ENCODE data around the gene UTP11. TPM values are rescaled to one million over a fixed set of nuclear protein-coding genes. Genes with fewer than 3 reads are reported as not detected.
A peak's percentile ranks its signal among the peaks of the same experiment; 100 is the strongest.

UTP11 gene
- total RNA-seq, 1 experiment from 2014 or later: 48.1 TPM

DNA sequence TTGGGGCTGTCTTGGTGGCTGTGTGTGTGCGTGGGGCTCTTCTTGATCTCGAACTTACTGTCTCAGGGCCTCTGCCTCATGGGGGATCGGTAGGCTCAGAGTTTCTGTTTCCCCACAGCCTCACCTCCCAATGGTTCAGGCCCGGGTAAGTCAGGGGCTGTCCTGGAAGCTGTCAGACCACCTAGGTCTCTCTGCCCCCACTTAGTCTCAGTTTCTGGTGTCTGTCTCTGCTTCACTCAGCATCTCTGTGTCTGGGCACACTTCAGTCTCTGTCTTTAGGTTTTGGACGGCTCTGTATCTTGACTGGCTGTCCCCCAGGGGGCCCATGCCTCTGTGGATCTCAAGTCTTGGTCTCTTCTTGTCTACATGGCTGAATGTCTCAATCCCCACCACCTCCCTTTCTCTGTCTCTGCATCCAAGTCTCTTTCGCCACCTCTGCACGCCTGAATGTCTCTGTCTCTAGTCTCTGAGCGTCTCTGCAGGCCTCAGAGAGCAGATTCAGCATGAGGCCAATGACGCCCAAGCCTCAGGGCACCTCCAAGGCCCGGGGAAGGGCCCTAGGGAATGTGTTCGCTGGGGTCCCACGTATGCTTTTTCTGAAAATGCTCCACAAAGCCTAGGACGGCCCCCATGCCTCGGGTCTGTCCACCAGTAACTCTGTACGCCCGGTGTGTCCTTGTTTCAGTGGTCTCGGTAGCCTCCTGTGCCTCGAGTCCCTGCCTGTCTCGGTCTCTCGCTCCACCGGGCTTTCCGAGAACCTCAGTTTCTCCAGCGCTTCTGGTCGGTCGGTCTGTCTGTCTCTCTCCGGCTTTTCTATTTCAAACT, 8.0 kb upstream of the UTP11 start:
- BruUV-seq (replicated peaks): TSS peak; percentile 79
- H2AFZ ChIP-seq (ENCODE audit: low read length): peak overlapping the region; percentile 88
- no peaks in the 10 kb centered on the region for H3K36me3 ChIP-seq (ENCODE audit: low read depth, low read length)
- DNase-seq (no peak), ATAC-seq (peak; percentile 3)
- H3K4me1 ChIP-seq (ENCODE audit: insufficient read depth, low read length): peaks cover 28% of the 10 kb centered on the region
- peak overlapping the region; percentile 54 for H3K9ac ChIP-seq (ENCODE audit: low read length)
- no peaks in the 10 kb centered on the region for H4K20me1 ChIP-seq (ENCODE audit: low read length)
- intact Hi-C loops (cut with micrococcal nuclease): loop anchor here (1.0 kb wide), 1 partner anchor 14 kb away; the partner anchor contains the start of gene SF3A3
- H3K9me3 ChIP-seq (ENCODE audit: low read length): no peaks in the 10 kb centered on the region
- peak overlapping the region; percentile 75 for H3K4me3 ChIP-seq (ENCODE audit: low read length)
- POLR2A ChIA-PET (ENCODE audit: unreplicated experiment): no interaction called here
- CTCF ChIA-PET: no interaction called here
- TF ChIP-seq, protein P1, sequence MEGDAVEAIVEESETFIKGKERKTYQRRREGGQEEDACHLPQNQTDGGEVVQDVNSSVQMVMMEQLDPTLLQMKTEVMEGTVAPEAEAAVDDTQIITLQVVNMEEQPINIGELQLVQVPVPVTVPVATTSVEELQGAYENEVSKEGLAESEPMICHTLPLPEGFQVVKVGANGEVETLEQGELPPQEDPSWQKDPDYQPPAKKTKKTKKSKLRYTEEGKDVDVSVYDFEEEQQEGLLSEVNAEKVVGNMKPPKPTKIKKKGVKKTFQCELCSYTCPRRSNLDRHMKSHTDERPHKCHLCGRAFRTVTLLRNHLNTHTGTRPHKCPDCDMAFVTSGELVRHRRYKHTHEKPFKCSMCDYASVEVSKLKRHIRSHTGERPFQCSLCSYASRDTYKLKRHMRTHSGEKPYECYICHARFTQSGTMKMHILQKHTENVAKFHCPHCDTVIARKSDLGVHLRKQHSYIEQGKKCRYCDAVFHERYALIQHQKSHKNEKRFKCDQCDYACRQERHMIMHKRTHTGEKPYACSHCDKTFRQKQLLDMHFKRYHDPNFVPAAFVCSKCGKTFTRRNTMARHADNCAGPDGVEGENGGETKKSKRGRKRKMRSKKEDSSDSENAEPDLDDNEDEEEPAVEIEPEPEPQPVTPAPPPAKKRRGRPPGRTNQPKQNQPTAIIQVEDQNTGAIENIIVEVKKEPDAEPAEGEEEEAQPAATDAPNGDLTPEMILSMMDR (conservative IDR thresholded peaks at IDR 0.05; ENCODE audit: low read depth, low read length): no peak
- TF ChIP-seq EZH2 (IDR thresholded peaks at IDR 0.05; ENCODE audit: low read length, unreplicated experiment) (no peak), EZH2phosphoT487 (IDR thresholded peaks at IDR 0.05; ENCODE audit: borderline replicate concordance, low read length) (no peak)
- peak overlapping the region; percentile 98 for H3K4me2 ChIP-seq (ENCODE audit: low read length)
- no peak overlapping the region for H3K27ac ChIP-seq (ENCODE audit: low read length)
- no peaks in the 10 kb centered on the region for H3K9me2 ChIP-seq (replicated peaks; ENCODE audit: low read length)
- peaks cover 15% of the 10 kb centered on the region; the same call in 1 of the 2 replicates for H3K79me2 ChIP-seq (ENCODE audit: low read length)
- H3F3A ChIP-seq (ENCODE audit: low read length, unreplicated experiment): no peaks in the 10 kb centered on the region
- H3K27me3 ChIP-seq (ENCODE audit: low read length): no peaks in the 10 kb centered on the region

DNA sequence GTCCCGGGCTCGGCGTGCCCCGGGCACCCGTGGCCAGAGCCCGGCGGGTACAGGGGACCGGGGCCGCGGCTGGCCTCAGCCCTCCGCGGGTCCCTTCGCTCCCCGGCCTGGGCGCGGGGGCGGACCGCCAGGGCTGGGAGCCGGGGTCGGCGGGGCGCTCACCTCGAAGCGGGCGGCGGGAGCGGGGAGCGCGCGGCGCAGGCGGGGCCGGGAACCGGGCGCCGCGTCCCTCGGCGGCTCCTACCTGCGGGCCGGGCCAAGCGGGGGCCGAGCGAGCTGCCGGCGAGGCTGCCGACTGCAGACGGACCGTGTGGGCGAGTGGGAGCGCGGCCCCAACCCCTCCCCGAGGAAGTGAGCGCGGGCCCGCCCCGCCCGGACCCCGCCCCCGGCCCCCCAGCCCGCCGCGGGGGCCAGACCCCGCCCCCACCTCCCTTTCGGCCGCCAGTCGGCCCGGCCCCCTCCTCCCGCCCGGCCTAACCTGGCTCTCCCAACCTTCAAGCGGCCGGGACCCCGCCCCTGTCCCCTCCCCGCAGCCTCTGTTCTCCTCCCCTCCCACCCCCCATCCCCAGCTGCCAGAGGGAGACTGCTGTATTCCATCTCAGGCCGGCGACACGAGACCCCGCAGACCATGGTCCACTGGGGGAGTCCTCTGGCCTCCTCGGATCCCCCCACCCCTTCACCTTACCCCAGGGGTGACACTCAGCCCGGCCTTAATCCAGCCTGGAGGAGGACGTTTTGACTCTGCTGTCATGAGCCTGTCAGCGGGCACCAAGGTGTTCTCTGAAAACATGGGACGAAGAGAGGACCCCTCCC, 7.1 kb upstream of the UTP11 start, which contains the start of gene FHL3:
Gene FHL3, minus strand, starts transcription at position 320 of the 813 bp plus-strand sequence. CDS start 6,102 bp downstream, outside the sequence.
- Histone ChIP-seq H3K27me3 (ENCODE audit: low read length) (no peaks in the 10 kb centered on the region), H2AFZ (ENCODE audit: low read length) (peak within 1 kb of the TSS; percentile 88), H3K4me2 (ENCODE audit: low read length) (peak within 1 kb of the TSS; percentile 98), H3K27ac (ENCODE audit: low read length) (no peak within 1 kb of the TSS), H3K9ac (ENCODE audit: low read length) (peak within 1 kb of the TSS; percentile 54), H3K79me2 (ENCODE audit: low read length) (peaks cover 15% of the 10 kb centered on the region; the same call in 1 of the 2 replicates), H3K36me3 (ENCODE audit: low read depth, low read length) (no peaks in the 10 kb centered on the region), H4K20me1 (ENCODE audit: low read length) (no peaks in the 10 kb centered on the region), H3F3A (ENCODE audit: low read length, unreplicated experiment) (no peaks in the 10 kb centered on the region), H3K9me2 (replicated peaks; ENCODE audit: low read length) (no peaks in the 10 kb centered on the region), H3K4me3 (ENCODE audit: low read length) (peak within 1 kb of the TSS; percentile 75), H3K4me1 (ENCODE audit: insufficient read depth, low read length) (peaks cover 19% of the 10 kb centered on the region), H3K9me3 (ENCODE audit: low read length) (no peaks in the 10 kb centered on the region)
- BruUV-seq (replicated peaks): no TSS peak
- ChIA-PET POLR2A (ENCODE audit: unreplicated experiment) (no interaction called here), CTCF (no interaction called here)
- peak; percentile 59 for DNase-seq
- peak; percentile 76 for ATAC-seq
- intact Hi-C loops (cut with micrococcal nuclease): loop anchor here (1.0 kb wide), 1 partner anchor 15 kb away; the partner anchor contains the start of gene SF3A3
- TF ChIP-seq EZH2 (IDR thresholded peaks at IDR 0.05; ENCODE audit: low read length, unreplicated experiment) (no peak), EZH2phosphoT487 (IDR thresholded peaks at IDR 0.05; ENCODE audit: borderline replicate concordance, low read length) (no peak)
- TF ChIP-seq, protein P1 (conservative IDR thresholded peaks at IDR 0.05; ENCODE audit: low read depth, low read length): no peak
